Glutamatergic neuron (in vitro differentiated cells): ENCODE measurements around the gene GSTA4. TPM values are rescaled to one million over a fixed set of nuclear protein-coding genes. Genes with fewer than 3 reads are reported as not detected.

Source experiments
- DNase-seq: peaks from one replicate; pipeline ENCODE4 v3.0.0; 2022
- H3K27ac Mint-ChIP-seq: one replicate; pipeline ENCODE4 v1.8.0; 2020; ENCODE audit warnings: mild to moderate bottlenecking, mixed read lengths, inconsistent platforms; ENCODE audit not compliant: unreplicated experiment
- H3K27me3 Mint-ChIP-seq: one replicate; pipeline ENCODE4 v1.8.0; 2020; ENCODE audit warnings: mild to moderate bottlenecking, moderate library complexity, mixed read lengths, inconsistent platforms; ENCODE audit not compliant: unreplicated experiment
- H3K36me3 Mint-ChIP-seq: one replicate; pipeline ENCODE4 v1.8.0; 2020; ENCODE audit warnings: mild to moderate bottlenecking, mixed read lengths, inconsistent platforms; ENCODE audit not compliant: unreplicated experiment
- H3K4me1 Mint-ChIP-seq: one replicate; pipeline ENCODE4 v1.8.0; 2020; ENCODE audit warnings: mild to moderate bottlenecking, low read depth, mixed read lengths, inconsistent platforms; ENCODE audit not compliant: unreplicated experiment
- H3K4me3 Mint-ChIP-seq: one replicate; pipeline ENCODE4 v1.8.0; 2020; ENCODE audit warnings: mild to moderate bottlenecking, mixed read lengths, inconsistent platforms; ENCODE audit not compliant: unreplicated experiment
- H3K9me3 Mint-ChIP-seq: one replicate; pipeline ENCODE4 v1.8.0; 2020; ENCODE audit warnings: mild to moderate bottlenecking, moderate library complexity, mixed read lengths, inconsistent platforms; ENCODE audit not compliant: unreplicated experiment
- CTCF ChIP-seq: fragments of 200-600 bp; sonication (generic); IDR thresholded peaks from one replicate; pipeline ENCODE4 v1.5.0; 2021; ENCODE audit not compliant: partially characterized antibody, unreplicated experiment
- total RNA-seq: library from RNA; stranded (reverse); fragmentation: NEBNext Ultra II Directional; extraction: Animal tissue kit (Norgen Biotek cat#: 25700); gene quantifications from one replicate; pipeline ENCODE4 v1.2.1, GENCODE V29; 2021; ENCODE audit not compliant: unreplicated experiment

Gene GSTA4
- total RNA-seq, 1 donor from 2014 or later: 81.1 TPM

DNA sequence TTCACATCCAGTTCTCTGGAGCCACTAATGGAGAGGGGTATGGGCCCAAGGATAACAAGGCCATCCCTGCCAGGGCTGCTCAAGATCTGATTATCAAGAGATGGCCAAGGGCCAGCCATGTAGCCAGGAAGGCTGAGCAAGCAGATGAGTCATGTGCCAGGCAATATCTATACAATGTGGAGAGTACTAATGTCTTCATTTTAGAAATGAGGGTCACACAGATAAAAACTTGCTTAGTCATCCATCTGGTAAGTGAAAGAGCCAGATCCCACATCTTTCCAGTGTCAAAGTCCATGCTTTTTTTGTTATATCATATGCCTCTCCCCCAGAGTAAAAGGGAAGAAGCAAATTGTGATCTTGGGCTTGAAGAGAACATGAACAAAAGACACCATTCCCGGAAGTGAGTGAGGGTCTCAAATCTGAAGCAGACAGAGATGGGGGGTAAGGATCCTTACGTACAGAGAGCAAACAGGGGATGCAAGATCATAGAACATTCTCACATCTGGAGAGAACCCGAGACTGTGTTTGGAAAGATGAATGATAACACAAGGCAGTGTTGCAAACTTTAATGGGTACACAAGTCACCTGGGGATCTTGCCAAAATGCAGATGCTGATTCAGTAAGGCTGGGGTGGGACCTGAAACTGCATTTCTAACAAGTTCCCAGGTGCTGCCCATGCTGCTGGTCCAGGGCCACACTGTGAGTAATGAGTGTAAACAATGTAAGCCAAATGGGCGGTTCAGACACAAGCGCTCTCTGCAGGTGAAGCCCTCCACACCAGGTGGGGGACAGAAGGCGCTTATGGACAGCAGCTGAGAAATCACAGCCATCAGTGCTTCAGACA lies 65.5 kb downstream of the GSTA4 start:
- peaks cover 2% of the 10 kb centered on the region for H3K9me3 Mint-ChIP-seq
- H3K27ac Mint-ChIP-seq: no peak overlapping the region
- H3K27me3 Mint-ChIP-seq: no peaks in the 10 kb centered on the region
- no peaks in the 10 kb centered on the region for H3K4me1 Mint-ChIP-seq
- TF ChIP-seq CTCF: no peak
- no peak overlapping the region for H3K4me3 Mint-ChIP-seq
- peaks cover 11% of the 10 kb centered on the region for H3K36me3 Mint-ChIP-seq
- no peak for DNase-seq

Other genes starting within 250 kb of the GSTA4 start
- not detected for gene GSTA2, start 231.8 kb downstream of the GSTA4 start, total RNA-seq
- not detected for gene GSTA1, start 191.5 kb downstream of the GSTA4 start, total RNA-seq
- not detected for gene GSTA5, start 154.5 kb downstream of the GSTA4 start, total RNA-seq
- not detected for gene GSTA3, start 85.6 kb downstream of the GSTA4 start, total RNA-seq
- gene CILK1, start 66.5 kb upstream of the GSTA4 start, total RNA-seq: 31.7 TPM
- 49.1 TPM for gene FBXO9, start 70.1 kb upstream of the GSTA4 start, total RNA-seq
- gene GCM1, start 153.6 kb upstream of the GSTA4 start, total RNA-seq: not detected